Common myeloid progenitor, CD34-positive (primary cell): Measurements from ENCODE around the gene MT1F.

ENCODE experiments used
- CTCF ChIA-PET: fragments of 350-600 bp; sonication (Branson Sonifier 250); formaldehyde crosslinking; loops from one replicate; lab custom pipeline; 2021; ENCODE audit warnings: antibody characterized with exemption; lab: Charles Lee
- POLR2A ChIA-PET: fragments of 350-600 bp; sonication (Branson Sonifier 250); formaldehyde crosslinking; loops from one replicate; lab custom pipeline; 2021; ENCODE audit warnings: antibody characterized with exemption; lab: Charles Lee
- DNase-seq, 3 donors: peaks; one replicate each; pipeline versions ENCODE4 v3.0.0 to v3.0.0-alpha.2; 2013
- H3K27ac ChIP-seq, 2 experiments: 1 replicate in 1 of 2; 2 replicates in 1 of 2; pipeline ENCODE4 v1.7.0; 2013; ENCODE audit warnings: inconsistent platforms in 2 of 2, low read length in 2 of 2, mild to moderate bottlenecking in 2 of 2, low read depth in 1 of 2, moderate library complexity in 1 of 2; ENCODE audit not compliant: severe bottlenecking in 2 of 2, insufficient read depth in 1 of 2, poor library complexity in 1 of 2
- H3K27me3 ChIP-seq, 5 experiments: replicated peaks in 2 of 5; 1 replicate in 3 of 5; 2 replicates in 2 of 5; pipeline versions ENCODE4 v1.6.1 to v1.7.0; 2013; ENCODE audit warnings: low read length in 4 of 5, mild to moderate bottlenecking in 2 of 5, moderate library complexity in 2 of 5, inconsistent platforms in 1 of 5; ENCODE audit not compliant: insufficient read depth in 5 of 5, control insufficient read depth in 4 of 5
- H3K36me3 ChIP-seq, 4 experiments: 1 replicate in 2 of 4; 2 replicates in 2 of 4; pipeline versions ENCODE4 v1.6.1 to v1.7.0; 2013; ENCODE audit warnings: low read length in 3 of 4, control low read depth in 1 of 4, mild to moderate bottlenecking in 1 of 4; ENCODE audit not compliant: control insufficient read depth in 4 of 4, insufficient read depth in 4 of 4
- H3K4me1 ChIP-seq, 4 experiments: 1 replicate in 3 of 4; 2 replicates in 1 of 4; pipeline versions ENCODE4 v1.6.1 to v1.7.1; 2013; ENCODE audit warnings: low read length in 3 of 4, mild to moderate bottlenecking in 3 of 4, control low read depth in 1 of 4, inconsistent platforms in 1 of 4, moderate library complexity in 1 of 4; ENCODE audit not compliant: control insufficient read depth in 4 of 4, insufficient read depth in 4 of 4; ENCODE audit errors: control extremely low read depth in 1 of 4
- H3K4me3 ChIP-seq, 7 experiments: 1 replicate in 4 of 7; 2 replicates in 3 of 7; pipeline versions ENCODE4 v1.5.1 to v1.7.0; 2013; ENCODE audit warnings: mild to moderate bottlenecking in 7 of 7, low read length in 6 of 7, moderate library complexity in 6 of 7, inconsistent platforms in 2 of 7, low read depth in 2 of 7, control low read depth in 1 of 7; ENCODE audit not compliant: insufficient read depth in 4 of 7, control insufficient read depth in 1 of 7; ENCODE audit errors: extremely low read depth in 1 of 7
- H3K9me3 ChIP-seq, 5 experiments: 1 replicate in 4 of 5; 2 replicates in 1 of 5; pipeline versions ENCODE4 v1.6.1 to v1.7.1; 2013; ENCODE audit warnings: low read length in 4 of 5, mild to moderate bottlenecking in 2 of 5, inconsistent platforms in 1 of 5, low read depth in 1 of 5, moderate library complexity in 1 of 5; ENCODE audit not compliant: control insufficient read depth in 4 of 5, insufficient read depth in 2 of 5; ENCODE audit errors: control extremely low read depth in 1 of 5
- WGBS: methylation state at CpG from one replicate; pipeline ENCODE4 v1.1.5; 2013; ENCODE audit not compliant: insufficient coverage; 5-methylcytosine and 5-hydroxymethylcytosine counted together

MT1F gene

GRCh38 chr16:56631197-56631596 is 26.6 kb upstream of the MT1F start:
- 97% methylated on average over 10 of the region's 10 CpGs for WGBS
- peaks cover 9 to 94% (median 45%) of the 10 kb centered on the region in 5 experiments for H3K27me3 ChIP-seq
- no peak for DNase-seq
- H3K27ac ChIP-seq: no peak overlapping the region
- no peaks in the 10 kb centered on the region for H3K9me3 ChIP-seq
- H3K36me3 ChIP-seq: no peaks in the 10 kb centered on the region
- POLR2A ChIA-PET: no interaction called here
- H3K4me3 ChIP-seq: no peak overlapping the region
- CTCF ChIA-PET: interaction anchor here (0.8 to 2.0 kb wide), 7 partner anchors 10 to 117 kb away, joined by 3 to 5 read pairs (median 4); no protein-coding TSS in a partner anchor
- H3K4me1 ChIP-seq: peaks cover 0 to 25% (median 16%) of the 10 kb centered on the region in 4 experiments

- H3K4me3 ChIP-seq: peak overlapping the region in 5 of 7 experiments; percentile 21 to 62 (median 55)
- ChIA-PET CTCF (interaction anchor here (1.2 to 1.6 kb wide), 2 partner anchors 28 to 54 kb away, joined by 3 to 4 read pairs; no protein-coding TSS in a partner anchor), POLR2A (no interaction called here)
- peaks cover 9 to 94% (median 46%) of the 10 kb centered on the region in 5 experiments for H3K27me3 ChIP-seq
- H3K27ac ChIP-seq: no peak overlapping the region
- 30% methylated on average over 13 of the region's 14 CpGs for WGBS
- H3K9me3 ChIP-seq: no peaks in the 10 kb centered on the region
- peaks cover 0 to 25% (median 16%) of the 10 kb centered on the region in 4 experiments for H3K4me1 ChIP-seq
- DNase-seq: no peak
- no peaks in the 10 kb centered on the region for H3K36me3 ChIP-seq
Measured at GRCh38 chr16:56631832-56632155, 26.0 kb upstream of the MT1F start.

- peaks cover 14 to 94% (median 43%) of the 10 kb centered on the region in 5 experiments for H3K27me3 ChIP-seq
- peaks cover 0 to 25% (median 16%) of the 10 kb centered on the region in 4 experiments for H3K4me1 ChIP-seq
- DNase-seq: peak in 2 of 3 donors; percentile 41 to 47
- WGBS: 2% methylated on average over 59 of the region's 61 CpGs
- H3K27ac ChIP-seq: no peak within 1 kb of the TSS
- H3K9me3 ChIP-seq: no peaks in the 10 kb centered on the region
- ChIA-PET POLR2A (no interaction called here), CTCF (no interaction called here)
- H3K4me3 ChIP-seq: peak within 1 kb of the TSS in 5 of 7 experiments; percentile 31 to 62 (median 55)
- no peaks in the 10 kb centered on the region for H3K36me3 ChIP-seq
Measured at GRCh38 chr16:56632156-56632847, 25.5 kb upstream of the MT1F start, which contains the start of gene MT1M. Gene MT1M, plus strand, starts transcription at chr16:56632659. Its CDS starts 73 bp downstream, at chr16:56632732.

- Histone ChIP-seq H3K36me3 (no peaks in the 10 kb centered on the region), H3K4me3 (peak overlapping the region in 4 of 7 experiments; percentile 38 to 62 (median 57)), H3K27ac (no peak overlapping the region), H3K27me3 (peaks cover 16 to 97% (median 44%) of the 10 kb centered on the region in 5 experiments), H3K4me1 (peaks cover 0 to 27% (median 16%) of the 10 kb centered on the region in 4 experiments), H3K9me3 (no peaks in the 10 kb centered on the region)
- no peak for DNase-seq
- ChIA-PET CTCF (interaction anchor here (1.0 kb wide), 1 partner anchor 10 kb away, joined by 3 read pairs; no protein-coding TSS in a partner anchor), POLR2A (no interaction called here)
- WGBS: 34% methylated on average over 4 of the region's 6 CpGs
Measured at GRCh38 chr16:56632848-56633365, 24.9 kb upstream of the MT1F start.

GRCh38 chr16:56633535-56633934 is 24.2 kb upstream of the MT1F start:
- no peak overlapping the region for H3K27ac ChIP-seq
- ChIA-PET CTCF (interaction anchor here (1.0 to 1.3 kb wide), 3 partner anchors 9 to 26 kb away, joined by 3 to 5 read pairs (median 3); partner anchors contain the start of gene MT2A), POLR2A (no interaction called here)
- no peak overlapping the region for H3K4me3 ChIP-seq
- H3K27me3 ChIP-seq: peaks cover 16 to 100% (median 48%) of the 10 kb centered on the region in 5 experiments
- peaks cover 0 to 34% (median 19%) of the 10 kb centered on the region in 4 experiments for H3K4me1 ChIP-seq
- no peaks in the 10 kb centered on the region for H3K9me3 ChIP-seq
- DNase-seq: no peak
- 54% methylated on average over 7 of the region's 7 CpGs for WGBS
- no peaks in the 10 kb centered on the region for H3K36me3 ChIP-seq

- ChIA-PET CTCF (interaction anchor here (1.0 to 1.3 kb wide), 3 partner anchors 9 to 27 kb away, joined by 3 to 5 read pairs (median 5); partner anchors contain the start of gene MT2A), POLR2A (no interaction called here)
- peak overlapping the region in 3 of 7 experiments; percentile 16 to 43 (median 19) for H3K4me3 ChIP-seq
- no peak overlapping the region for H3K27ac ChIP-seq
- H3K27me3 ChIP-seq: peaks cover 18 to 100% (median 51%) of the 10 kb centered on the region in 5 experiments
- 3% methylated on average over 35 of the region's 47 CpGs for WGBS
- no peaks in the 10 kb centered on the region for H3K9me3 ChIP-seq
- H3K4me1 ChIP-seq: peaks cover 0 to 35% (median 19%) of the 10 kb centered on the region in 4 experiments
- no peaks in the 10 kb centered on the region for H3K36me3 ChIP-seq
- no peak for DNase-seq
Measured at GRCh38 chr16:56634715-56635440, 22.9 kb upstream of the MT1F start.
